Medulla oblongata (tissue), 1 donor: ENCODE results near the gene FUT2.
"Not testable (repeated sequence)": the region's sequence is repeated elsewhere in the genome, so short reads cannot be mapped to it uniquely, and the experiment has no call there.

Source experiments
- DNase-seq: peaks from one replicate; pipeline ENCODE4 v3.0.0-alpha.2; 2015; ENCODE audit errors: extremely low spot score

FUT2 gene

DNA sequence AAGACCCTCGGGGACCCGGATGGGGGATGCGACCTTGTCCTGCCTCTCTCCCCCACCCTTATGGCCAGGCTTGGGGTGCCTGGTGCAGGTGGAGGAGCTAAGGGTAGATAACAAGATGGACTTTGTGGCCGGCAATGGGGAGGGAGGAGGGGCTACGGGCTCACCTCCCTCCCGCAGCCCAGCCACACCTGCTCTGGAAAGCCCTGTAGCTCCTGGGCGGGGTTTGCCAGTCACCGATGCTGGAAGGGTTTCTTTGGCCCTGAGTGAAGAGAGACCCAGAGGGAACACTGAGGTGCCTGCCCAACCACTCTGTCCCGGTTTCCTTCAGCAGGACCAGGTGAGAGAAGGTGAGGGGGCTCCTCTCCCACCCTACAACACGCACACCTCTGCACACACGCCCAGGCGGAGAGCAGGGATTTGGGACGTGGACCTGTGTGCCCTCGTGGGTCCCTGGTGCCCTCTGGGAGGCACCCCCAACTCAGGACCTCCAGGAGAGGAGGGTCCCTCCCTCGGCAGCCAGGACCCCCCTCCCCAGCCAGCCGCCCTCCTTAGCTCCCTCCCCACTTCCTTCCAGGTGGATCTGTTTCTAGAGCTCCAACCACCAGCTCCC, at the start of gene FUT2:
TSS of gene FUT2 (plus strand) at position 229 of the 610 bp plus-strand sequence. CDS start 6,986 bp downstream, outside the sequence.
- no peak for DNase-seq

DNA sequence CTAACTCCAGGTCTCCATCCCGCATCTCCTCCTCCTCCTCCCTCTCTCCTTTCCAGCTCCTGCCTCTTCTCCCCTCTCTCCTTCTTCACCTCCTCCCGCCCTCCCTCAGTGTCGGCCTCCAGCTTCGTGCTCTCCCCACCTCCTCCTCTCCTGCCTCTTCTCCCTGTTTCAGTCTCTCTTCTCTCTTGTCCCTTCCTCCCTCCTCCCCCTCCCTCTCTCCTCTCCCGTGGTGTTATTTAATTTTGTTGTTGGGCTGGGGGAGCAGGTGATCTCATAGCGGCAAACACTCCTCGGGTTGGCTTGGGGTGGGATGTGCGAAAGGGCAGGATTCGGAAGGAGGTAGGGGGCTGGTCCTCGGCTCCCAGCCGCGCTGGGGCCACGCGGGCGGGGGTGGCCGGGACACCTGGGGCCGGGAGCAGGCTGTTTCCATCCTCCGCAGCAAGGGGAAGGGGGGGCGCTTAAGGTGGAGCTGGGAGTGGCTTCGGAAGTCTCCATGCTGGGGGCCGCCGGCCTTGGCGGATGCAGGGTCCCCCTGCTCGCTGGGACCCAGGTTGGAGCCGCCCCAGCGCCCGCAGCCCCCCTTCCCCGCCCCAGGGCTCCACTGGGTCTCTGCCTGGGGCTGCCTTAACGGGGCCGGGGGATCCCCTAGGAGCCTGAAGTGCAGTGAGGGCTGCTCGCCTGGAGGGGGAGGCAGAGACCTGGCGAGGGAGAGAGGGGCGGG, 49.6 kb upstream of the FUT2 start, which contains the start of gene CA11:
TSS of gene CA11 (minus strand) at position 187 of the 721 bp plus-strand sequence. CDS start 555 bp downstream, outside the sequence.
- DNase-seq = peak; percentile 95

DNA sequence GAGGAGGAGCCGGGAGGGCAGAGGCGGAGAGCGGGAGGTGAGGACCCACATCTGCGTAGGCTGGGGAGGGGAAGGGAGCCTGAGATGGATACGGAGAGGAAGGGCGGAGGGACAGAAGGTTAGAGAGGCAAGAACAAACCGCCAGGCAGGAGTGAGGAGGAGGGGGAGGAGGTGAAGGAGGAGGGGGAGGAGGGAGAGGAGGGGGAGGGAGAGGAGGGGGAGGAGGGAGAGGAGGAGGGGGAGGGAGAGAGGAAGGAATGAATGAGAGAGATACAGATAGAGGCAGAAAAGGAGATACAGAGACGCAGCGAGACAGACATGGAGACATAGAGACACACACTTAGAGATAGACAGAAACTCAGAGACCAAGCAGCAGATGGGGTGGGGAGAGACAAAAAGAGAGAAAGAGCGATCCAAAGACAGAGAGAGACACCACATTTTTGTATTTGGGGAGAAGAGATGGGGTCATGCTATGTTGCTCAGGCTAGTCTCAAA, 49.0 kb upstream of the FUT2 start:
- DNase-seq = no peak

DNA sequence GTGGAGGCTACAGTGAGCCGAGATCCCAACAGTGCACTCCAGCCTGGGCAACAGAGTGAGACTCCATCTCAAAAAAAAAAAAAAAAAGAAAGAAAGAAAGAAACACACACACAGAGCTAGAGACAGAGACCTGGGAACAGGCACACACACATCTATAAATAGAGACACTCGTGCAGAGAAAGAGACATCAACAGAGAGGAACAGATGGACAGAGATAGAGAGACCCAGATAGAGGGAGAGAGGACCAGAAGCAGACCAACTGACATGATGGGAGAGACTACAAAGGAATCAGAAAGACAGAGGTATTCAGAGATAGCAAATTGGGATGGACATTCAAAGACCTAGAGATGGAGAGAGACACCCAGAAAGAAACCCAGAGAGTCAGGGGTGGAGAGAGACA, 47.6 kb upstream of the FUT2 start:
- DNase-seq = no peak

DNA sequence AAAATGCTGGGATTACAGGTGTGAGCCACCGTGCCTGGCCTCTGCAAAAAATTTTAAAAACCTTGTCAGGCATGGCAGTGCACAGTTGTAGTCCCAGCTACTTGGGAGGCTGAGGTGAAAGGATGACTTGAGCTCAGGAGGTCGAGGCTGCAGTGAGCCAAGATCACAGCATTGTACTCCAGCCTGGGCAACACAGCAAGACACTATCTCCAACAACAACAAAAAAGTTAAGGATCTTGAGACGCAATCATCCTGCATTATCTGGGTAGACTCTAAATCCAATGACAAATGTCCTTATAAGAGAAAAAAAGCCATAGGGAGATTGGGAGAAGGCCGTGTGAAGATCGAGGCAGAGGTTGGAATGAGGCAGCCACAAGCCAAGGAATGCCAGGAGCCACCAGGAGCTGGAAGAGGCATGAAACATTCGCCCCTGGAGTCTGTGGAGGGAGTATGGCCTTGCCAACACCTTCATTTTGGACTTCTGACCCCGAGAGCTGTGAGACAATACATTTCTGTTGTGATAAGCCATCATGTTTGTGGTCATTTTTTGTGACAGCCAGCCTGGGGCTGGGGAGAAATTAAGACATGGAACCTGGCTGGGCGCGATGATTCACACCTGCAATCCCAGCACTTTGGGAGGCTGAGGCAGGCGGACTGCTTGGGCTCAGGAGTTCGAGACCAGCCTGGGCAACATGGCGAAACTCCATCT, 44.6 kb upstream of the FUT2 start:
- no peak for DNase-seq

DNA sequence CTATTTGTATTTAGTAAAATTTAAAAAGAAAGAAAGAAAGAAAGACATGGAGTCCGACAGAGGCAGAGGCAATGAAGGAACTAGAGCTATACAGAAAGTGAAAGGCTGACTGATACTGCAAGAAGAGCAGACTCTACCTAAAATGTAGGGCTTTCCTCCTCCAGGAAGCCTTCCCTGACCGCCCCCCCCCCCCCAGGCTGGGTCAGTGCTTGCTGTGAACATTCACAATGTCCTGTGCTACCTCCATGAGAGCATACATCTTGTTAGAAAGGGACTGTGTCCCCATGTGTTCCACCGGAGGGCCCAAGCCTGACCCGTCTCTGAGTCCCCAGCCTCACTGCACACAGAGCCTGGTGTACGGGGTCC, 44.1 kb upstream of the FUT2 start:
- no peak for DNase-seq

DNA sequence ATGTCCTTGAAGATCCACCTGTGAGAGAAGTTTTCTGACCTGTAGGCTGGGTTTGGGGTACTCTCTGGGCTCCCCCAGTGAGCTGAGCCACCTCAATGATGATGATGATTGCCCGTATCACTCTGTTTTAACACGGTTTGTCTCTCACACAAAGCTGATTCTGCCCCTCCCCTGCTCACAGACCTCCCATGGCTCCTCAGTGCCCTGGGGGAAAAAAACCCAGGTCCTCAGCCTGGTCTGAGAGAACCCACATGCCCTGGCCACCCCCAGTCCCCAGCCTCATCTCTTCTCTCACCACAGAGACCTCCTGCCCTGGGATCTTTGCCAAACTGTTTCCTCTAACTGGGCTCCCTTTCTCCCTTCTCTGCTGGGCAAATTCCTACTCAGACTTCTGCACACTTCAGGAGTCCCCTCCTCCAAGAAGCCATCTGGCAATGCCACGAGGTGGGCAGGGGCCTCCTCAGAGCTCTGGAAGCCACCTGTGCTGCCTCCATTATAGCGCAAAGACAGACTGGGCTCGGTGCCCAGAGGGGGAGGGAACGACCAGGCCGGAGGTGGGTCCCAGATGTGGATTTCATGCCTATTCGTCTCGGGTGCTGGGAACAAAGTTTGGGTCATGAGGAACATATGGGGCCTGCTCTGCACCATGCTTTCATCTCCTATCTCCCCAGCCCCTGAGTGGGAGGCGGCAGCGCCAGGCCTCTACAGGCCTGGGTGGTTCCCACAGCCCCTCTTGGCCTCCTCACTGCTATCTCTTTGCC, 41.3 kb upstream of the FUT2 start:
- DNase-seq = no peak

DNA sequence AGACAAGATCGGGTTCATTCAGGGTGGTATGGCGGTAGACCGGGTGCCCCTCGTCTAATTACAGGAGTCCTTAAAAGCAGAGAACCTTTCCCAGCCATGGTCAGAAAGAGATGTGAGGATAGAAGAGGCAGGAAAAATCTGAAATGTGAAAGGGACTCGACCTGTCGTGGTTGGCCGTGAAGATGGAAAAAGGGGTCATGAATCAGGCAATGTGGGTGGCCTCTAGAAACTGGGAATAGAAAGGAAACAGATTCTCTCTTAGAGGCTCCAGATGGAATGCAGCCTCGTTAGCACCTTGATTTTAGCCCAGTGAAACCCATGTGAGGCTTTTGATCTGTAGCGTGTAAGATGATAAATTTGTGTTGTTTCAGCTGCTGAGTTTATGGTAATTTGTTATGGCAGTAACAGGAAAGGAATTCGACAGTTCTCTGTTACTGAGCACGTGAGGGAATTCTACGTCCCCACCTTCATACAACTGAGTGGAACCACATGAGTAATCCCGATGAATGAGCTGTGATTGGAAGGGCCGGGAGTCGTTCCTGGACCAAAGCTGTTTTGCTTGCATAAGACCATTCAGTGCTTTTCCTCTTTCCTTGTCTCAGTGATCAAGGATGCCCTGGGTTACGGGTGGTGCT, 38.8 kb upstream of the FUT2 start:
- no peak for DNase-seq

DNA sequence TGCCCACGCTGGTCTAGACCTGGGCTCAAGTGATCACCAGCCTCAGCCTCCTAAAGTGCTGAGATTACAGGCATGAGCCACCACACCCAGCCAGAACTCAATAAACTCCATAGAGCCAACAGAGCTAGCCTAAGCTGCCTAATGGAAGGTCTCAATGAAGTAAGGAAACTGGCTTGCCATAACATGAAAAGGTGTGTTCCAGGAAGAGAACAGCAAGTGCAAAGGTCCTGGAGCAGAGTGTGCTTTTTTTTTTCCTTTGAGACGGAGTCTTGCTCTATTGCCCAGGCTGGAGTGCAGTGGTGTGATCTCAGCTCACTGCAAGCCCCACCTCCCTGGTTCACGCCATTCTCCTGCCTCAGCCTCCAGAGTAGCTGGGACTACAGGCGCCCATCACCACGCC, 37.9 kb upstream of the FUT2 start:
- not testable (repeated sequence) for DNase-seq

DNA sequence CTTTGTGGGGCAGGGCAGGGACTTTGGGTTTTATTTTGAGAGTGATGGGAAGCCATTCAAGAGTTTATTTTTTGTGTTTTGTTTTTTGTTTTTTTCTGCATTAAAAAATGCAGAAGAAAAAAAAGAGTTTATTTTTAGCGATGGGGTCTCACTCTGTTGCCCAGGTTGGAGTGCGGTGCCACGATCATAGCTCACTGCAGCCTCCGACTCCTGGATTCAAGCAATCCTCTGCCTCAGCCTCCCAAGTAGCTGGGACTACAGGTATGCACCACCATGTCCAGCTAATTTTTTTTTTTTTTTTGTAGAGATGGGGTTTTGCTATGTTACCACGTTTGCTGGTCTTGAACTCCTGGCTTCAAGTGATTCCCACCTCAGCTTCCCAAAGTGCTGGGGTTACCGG, 37.3 kb upstream of the FUT2 start:
- no peak for DNase-seq

DNA sequence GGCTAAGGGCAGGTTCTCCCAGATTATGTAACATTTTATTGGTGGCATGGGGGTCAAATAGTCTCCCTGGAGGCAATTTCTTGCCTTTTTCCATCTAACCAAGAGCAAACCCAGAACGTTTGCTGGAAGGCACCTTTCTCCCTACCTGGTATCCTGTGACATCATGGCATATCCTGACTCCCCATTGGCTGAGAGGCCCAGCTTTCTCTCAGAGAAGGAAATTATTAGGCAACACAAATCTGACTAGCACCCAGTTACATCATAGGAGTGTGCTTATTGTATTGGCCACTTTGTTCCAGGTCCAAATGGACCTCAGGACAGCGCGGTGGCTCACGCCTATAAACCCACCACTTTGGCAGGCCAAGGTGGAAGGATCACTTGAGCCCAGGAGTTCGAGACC, 36.0 kb upstream of the FUT2 start:
- DNase-seq = peak; percentile 39

DNA sequence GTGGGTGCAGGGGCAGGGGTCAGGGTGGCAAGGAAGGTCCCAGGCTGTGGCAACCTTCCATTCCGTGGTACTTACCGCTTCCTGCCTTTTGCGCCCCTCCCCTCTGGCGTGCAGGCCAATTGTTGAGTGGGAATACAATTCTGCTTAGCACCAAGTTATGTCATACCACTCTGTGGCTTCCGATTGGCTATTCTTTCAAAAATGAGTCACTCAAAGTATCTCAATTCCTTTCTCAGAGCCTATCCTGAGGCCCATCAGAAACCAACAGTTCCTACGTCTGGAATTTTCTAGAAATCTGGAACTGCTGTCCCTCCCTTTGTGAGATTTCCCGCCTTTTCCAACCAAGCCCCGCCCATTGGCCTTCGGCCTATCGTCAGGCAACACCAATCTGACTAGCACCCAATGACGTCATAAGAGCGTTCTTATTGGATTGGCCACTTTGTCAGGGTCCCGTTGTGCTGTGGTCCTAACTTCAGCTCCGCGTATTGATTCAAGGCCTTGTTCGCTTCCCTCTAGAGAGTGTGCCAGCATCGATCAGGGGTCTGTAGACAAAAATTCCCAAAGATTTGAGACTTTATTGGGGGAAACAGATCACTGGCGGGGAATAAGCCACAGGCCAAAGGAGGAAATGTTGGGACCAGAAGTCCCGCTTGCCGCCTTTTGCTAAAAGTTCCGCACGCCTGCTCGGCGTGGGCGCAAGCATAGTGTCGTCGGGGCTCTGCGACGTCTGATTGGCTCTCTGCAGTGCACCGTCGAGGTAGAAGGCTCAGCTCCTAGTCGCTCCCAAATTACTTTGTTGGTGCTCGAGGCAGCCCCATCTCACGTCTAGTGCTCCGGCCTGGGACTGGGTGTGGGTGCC, 34.7 kb upstream of the FUT2 start:
- peak; percentile 95 for DNase-seq

DNA sequence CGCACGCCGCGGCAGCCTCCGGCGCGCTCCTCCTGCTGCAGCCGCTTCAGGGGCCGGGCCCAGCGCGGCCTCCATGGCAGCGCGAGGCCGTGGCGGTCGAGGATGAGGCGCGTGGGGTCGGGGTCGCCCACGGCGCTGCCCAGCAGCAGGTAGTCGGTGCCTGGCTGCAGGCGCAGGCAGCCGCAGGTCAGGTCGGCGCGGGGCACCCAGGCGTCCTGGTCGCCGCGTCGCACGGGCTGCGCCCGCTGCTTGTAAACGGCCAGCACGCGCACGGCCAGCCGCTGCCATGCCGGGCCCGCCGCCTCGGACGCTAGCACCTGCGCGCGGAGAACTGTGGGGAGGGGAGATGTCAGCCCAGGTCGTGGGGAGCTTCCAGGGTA, 34.1 kb upstream of the FUT2 start:
- no peak for DNase-seq

DNA sequence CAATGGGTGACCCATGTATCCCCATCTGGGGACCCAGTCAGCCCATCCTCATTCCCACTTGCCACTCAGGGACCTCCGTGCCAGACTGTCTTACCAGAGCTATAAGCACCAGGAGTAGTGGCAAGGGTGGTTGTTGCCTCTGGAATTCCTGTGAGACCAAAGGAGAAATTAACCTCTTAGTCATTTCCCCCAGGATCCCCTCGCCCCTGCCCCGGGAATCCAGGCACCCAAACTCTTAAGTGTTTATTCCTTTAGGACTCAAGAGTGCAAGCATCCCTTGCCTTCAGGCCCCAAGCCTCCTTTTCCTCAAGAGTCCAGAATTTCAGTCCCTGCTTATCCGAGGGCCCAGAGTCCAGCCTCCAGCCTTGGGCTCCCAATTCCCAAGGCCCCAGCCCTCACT, 32.1 kb upstream of the FUT2 start:
- no peak for DNase-seq

DNA sequence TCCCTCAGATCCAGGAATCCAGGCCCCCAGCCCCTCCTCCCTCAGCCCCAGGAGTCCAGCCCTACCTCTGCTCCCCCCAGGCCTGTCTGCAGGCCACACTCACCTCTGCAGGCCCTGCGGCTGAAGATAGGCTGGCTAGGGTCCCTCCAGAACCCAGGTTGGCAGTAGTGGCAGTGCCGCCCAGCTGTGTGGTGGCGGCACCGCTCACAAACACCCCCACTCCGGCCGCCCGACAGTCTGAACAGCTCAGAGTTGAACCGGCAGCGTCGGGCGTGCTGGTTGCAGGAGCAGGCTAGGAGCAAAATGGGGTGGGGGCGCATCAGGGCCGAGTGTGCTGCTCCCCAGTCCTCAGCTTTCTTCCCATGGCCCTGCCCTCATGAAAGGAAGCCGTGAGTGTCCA, 31.3 kb upstream of the FUT2 start:
- DNase-seq = no peak

DNA sequence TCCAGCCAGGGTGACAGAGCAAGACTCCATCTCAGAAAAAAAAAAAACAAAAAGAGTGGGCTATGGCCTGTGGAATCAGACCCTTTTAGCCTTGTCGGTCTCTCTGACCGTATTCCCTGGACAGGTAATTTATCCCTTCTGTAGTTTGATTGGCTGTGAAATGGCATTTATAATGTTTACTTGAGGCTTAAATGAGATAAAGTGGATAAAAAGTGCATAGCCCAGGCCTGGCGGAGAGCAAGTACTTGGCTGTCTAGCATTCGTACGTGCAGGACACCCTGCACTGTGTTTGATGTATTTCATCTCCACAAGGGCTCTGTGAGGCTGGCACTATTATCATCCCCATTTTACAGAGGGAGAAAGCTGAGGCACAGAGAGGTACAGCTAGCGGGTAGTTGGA, 30.0 kb upstream of the FUT2 start:
- no peak for DNase-seq

DNA sequence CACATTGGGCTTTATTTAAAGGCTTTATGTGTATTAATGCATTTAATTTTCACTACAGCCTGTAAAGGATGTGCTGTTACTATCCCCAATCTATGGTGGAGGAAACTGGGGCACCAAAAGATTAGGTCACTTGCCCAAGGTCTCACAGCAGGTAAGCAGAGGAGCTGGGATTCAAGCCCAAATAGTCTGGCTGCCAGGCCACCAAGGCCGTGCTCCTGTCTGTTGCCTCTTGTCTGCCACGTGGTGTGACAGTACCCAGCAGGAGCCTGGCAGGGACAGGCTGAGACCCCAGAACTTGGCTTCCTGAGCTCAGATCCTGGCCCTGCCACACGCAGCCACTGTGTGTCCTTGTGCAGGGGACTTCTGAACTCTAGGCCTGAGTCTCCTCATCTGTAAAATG, 27.4 kb upstream of the FUT2 start:
- no peak for DNase-seq

DNA sequence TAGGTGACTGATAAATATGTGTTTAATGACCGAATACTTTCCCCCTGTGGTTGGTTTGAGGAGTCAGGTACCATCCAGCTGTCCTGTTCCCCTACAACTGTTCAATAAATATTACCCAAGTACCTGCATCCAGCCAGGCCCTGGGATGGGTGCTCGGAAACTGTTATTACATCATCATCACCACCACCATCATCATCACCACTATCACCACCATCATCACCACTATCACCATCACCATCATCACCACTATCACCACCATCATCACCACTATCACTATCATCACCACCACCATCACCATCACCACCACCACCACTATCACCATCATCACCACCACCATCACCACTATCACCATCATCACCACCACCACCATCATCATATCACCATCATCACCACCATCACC, 27.0 kb upstream of the FUT2 start:
- DNase-seq = no peak

DNA sequence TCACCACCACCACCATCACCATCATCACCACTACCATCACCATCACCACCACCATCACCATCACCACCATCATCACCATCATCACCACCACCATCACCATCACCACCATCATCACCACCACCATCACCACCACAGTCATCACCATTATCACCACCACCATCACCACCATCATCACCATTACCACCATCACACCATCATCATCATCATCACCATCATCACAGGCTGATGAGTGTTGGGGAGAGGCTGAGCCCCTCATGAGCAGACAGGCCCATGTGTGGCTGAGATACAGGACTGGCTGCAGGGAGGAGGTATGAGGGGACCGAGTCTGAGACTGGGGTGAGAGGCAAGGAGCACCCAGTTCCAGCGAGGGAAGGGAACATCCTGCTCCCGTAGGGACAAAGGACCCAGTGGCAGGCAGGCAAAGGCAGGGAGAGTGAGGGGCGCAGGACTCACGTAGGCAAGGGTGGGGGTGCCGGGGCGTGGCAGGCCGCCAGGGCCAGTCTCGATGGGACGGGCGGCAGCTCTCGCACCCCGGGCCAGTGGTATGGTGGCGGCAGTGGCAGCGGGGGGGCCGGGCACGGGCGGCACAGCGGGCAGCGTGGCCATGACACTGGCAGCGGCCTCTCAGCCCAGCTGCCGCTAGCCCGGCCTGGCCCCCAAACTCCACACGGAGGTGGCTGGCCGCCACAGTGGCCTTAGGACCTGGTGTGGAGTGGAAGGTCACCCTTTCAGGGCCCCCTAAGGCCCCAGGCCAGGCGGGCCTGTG, 25.7 kb upstream of the FUT2 start:
- DNase-seq = no peak
